Mesendoderm (in vitro differentiated cells): ENCODE data around the gene MACC1.
A peak's percentile ranks its signal among the peaks of the same experiment; 100 is the strongest.

Source experiments
- DNase-seq: peaks from one replicate; pipeline ENCODE4 v3.0.0; 2013
- H2AK5ac ChIP-seq: 2 replicates; pipeline ENCODE4 v1.6.1; 2013; ENCODE audit warnings: low read length, inconsistent platforms
- H2BK120ac ChIP-seq: 2 replicates; pipeline ENCODE4 v1.6.1; 2013; ENCODE audit warnings: low read depth, mild to moderate bottlenecking, low read length, moderate library complexity, mixed read lengths
- H2BK15ac ChIP-seq: replicated peaks from 2 replicates; pipeline ENCODE4 v1.6.1; 2013; ENCODE audit warnings: low read depth, mild to moderate bottlenecking, moderate library complexity
- H2BK5ac ChIP-seq: 2 replicates; pipeline ENCODE4 v1.6.1; 2013; ENCODE audit warnings: low read length, inconsistent platforms
- H3K18ac ChIP-seq: 2 replicates; pipeline ENCODE4 v1.6.1; 2013; ENCODE audit warnings: mild to moderate bottlenecking, low read length, mixed read lengths
- H3K23ac ChIP-seq: one replicate; pipeline ENCODE4 v1.6.1; 2013; ENCODE audit warnings: low read length
- H3K27ac ChIP-seq: 2 replicates; pipeline ENCODE4 v1.5.1; 2013; ENCODE audit warnings: low read depth, mild to moderate bottlenecking, inconsistent platforms, low read length, moderate library complexity
- H3K27me3 ChIP-seq: 2 replicates; pipeline ENCODE4 v1.6.1; 2013; ENCODE audit warnings: low read length, control low read depth, mild to moderate bottlenecking, inconsistent platforms; ENCODE audit not compliant: insufficient read depth, poor library complexity
- H3K36me3 ChIP-seq: 2 replicates; pipeline ENCODE4 v1.6.1; 2013; ENCODE audit warnings: low read length, inconsistent platforms; ENCODE audit not compliant: control insufficient read depth, insufficient read depth
- H3K4ac ChIP-seq: one replicate; pipeline ENCODE4 v1.6.1; 2013; ENCODE audit warnings: low read depth, mild to moderate bottlenecking, low read length, moderate library complexity
- H3K4me1 ChIP-seq: 2 replicates; pipeline ENCODE4 v1.6.1; 2013; ENCODE audit warnings: low read depth, low read length, inconsistent platforms; ENCODE audit not compliant: control insufficient read depth
- H3K4me2 ChIP-seq: 2 replicates; pipeline ENCODE4 v1.6.1; 2013; ENCODE audit warnings: low read length
- H3K4me3 ChIP-seq: 2 replicates; pipeline ENCODE4 v1.5.1; 2013; ENCODE audit warnings: mild to moderate bottlenecking, low read length
- H3K56ac ChIP-seq: one replicate; pipeline ENCODE4 v1.6.1; 2013; ENCODE audit warnings: low read length
- H3K79me1 ChIP-seq: 2 replicates; pipeline ENCODE4 v1.6.1; 2013; ENCODE audit warnings: low read length, inconsistent platforms
- H3K79me2 ChIP-seq: 2 replicates; pipeline ENCODE4 v1.6.1; 2013; ENCODE audit warnings: mild to moderate bottlenecking, low read length; ENCODE audit not compliant: control insufficient read depth, insufficient read depth
- H3K9ac ChIP-seq: 2 replicates; pipeline ENCODE4 v1.6.1; 2013; ENCODE audit warnings: low read length, inconsistent platforms
- H4K5ac ChIP-seq: one replicate; pipeline ENCODE4 v1.6.1; 2013; ENCODE audit warnings: low read length
- H4K8ac ChIP-seq: one replicate; pipeline ENCODE4 v1.6.1; 2013; ENCODE audit warnings: low read depth, mild to moderate bottlenecking, control low read depth, low read length, moderate library complexity
- WGBS: extraction: QIAGEN DNeasy Blood & Tissue Kit; methylation state at CpG from one replicate; pipeline ENCODE4 v1.1.7; 2013; ENCODE audit warnings: low lambda C conversion rate, missing lambda C conversion rate; ENCODE audit not compliant: insufficient coverage; ENCODE audit errors: extremely low coverage; 5-methylcytosine and 5-hydroxymethylcytosine counted together

Gene MACC1

DNA sequence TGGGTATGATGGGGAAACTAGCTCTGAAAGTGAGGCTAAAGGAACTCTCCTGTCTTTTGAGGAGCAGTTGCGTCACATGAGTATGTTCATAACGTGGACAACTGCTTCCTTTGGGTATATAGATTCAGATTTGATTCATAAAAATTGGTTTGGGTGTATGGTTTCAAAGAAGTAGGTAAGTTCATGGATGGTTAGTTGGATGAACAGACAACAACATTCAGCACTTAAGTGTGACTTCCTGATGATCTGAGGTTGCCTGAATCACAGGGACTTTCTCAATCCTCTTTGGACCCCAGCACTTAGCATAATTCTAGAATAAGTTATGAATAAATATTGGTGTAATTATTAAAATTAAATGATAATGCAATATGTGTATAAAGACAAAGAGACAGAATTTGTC lies 43.4 kb downstream of the MACC1 start:
- no peak overlapping the region for H2AK5ac ChIP-seq
- H3K9ac ChIP-seq, result no peak overlapping the region
- no peak overlapping the region for H4K5ac ChIP-seq
- H3K27ac ChIP-seq, result no peak overlapping the region
- no peak for DNase-seq
- H2BK15ac ChIP-seq, result no peak overlapping the region
- no peak overlapping the region for H3K4ac ChIP-seq
- H3K56ac ChIP-seq, result peak overlapping the region; percentile 31
- H2BK5ac ChIP-seq, result no peak overlapping the region
- no CpG with 5 or more reads among the region's 2 CpGs for WGBS
- H3K27me3 ChIP-seq, result no peaks in the 10 kb centered on the region
- H2BK120ac ChIP-seq, result no peak overlapping the region
- H3K36me3 ChIP-seq, result no peaks in the 10 kb centered on the region
- no peaks in the 10 kb centered on the region for H3K79me1 ChIP-seq
- H3K4me3 ChIP-seq, result no peak overlapping the region
- no peaks in the 10 kb centered on the region for H3K4me1 ChIP-seq
- H3K18ac ChIP-seq, result no peak overlapping the region
- no peaks in the 10 kb centered on the region for H3K79me2 ChIP-seq
- no peak overlapping the region for H3K23ac ChIP-seq
- no peak overlapping the region for H4K8ac ChIP-seq
- H3K4me2 ChIP-seq, result no peak overlapping the region

DNA sequence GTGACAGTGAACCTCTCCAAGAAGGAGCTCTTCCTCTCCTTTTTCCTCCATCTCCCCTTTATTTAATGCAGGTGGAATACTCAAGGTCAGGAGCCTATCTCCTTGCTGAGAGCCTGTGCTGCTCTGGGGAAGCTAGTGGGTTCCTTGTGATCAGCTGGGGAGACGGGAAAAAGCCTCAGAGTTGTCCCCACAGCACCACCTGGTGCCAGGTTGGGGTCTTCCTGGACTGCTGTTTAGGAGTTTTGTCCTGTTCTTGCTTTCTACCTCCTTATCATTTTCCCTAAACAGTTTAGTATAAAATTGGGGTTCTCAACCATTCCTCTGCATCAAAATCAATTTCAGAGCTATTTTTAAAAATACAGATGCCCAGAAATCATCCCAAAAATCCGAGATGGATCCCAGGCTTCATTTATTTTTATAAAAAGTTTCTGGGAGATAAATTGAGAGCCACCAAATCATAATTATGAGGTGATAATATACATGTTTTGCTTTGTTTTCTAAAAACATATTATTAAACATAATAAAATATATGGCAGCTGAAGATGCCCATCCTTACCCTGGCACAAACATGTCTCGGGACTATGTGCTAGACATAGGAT lies 44.3 kb downstream of the MACC1 start:
- Histone ChIP-seq H3K4ac (no peak overlapping the region), H2BK15ac (no peak overlapping the region), H3K4me3 (no peak overlapping the region), H4K5ac (no peak overlapping the region), H3K36me3 (no peaks in the 10 kb centered on the region), H3K18ac (no peak overlapping the region), H3K79me1 (no peaks in the 10 kb centered on the region), H2AK5ac (no peak overlapping the region), H3K27me3 (no peaks in the 10 kb centered on the region), H3K23ac (no peak overlapping the region), H3K9ac (no peak overlapping the region), H2BK5ac (no peak overlapping the region), H3K4me2 (no peak overlapping the region), H4K8ac (no peak overlapping the region), H3K79me2 (no peaks in the 10 kb centered on the region), H3K56ac (no peak overlapping the region), H3K4me1 (no peaks in the 10 kb centered on the region), H2BK120ac (no peak overlapping the region), H3K27ac (no peak overlapping the region)
- DNase-seq, result peak; percentile 92
- no CpG with 5 or more reads among the region's 3 CpGs for WGBS

DNA sequence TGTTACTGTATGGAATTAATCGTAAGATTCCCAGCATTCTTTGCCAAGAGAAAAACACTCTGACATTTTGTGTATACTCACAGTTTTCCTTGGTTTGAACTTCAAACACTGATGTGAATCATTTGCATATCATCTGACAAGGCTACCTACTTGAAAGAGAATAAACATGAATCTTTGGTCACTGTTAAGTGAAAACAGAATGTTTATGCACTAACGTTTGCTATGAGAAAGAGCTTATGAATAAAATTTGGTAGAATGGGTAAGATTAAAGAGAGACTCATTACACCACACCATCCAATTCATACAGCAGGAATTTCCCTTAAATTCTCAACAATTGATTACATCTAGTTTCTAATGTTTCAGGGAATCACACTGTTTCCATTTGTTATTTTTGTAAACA lies 46.6 kb downstream of the MACC1 start:
- no peak overlapping the region for H3K56ac ChIP-seq

DNA sequence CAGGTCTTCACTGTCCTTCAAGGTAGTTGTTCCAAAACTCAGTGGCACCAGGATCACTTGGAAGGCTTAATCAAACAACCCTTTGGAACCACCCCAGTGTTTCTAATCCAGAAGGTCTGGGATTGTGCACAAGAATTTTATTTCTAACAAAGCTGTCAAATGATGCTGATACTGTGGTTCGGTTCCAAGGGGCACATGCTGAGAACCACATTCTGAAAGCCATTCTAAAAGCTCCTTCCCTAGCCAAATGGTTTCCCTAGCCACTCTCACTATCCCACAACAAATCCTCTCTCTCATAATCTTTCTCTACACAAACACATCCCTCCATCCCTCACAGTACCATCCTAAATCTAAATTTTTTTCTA lies 52.1 kb downstream of the MACC1 start:
- Histone ChIP-seq H3K9ac (no peak overlapping the region), H2AK5ac (no peak overlapping the region), H3K4me1 (no peaks in the 10 kb centered on the region), H3K79me2 (no peaks in the 10 kb centered on the region), H3K4ac (peak overlapping the region; percentile 52), H4K5ac (no peak overlapping the region), H3K4me3 (no peak overlapping the region), H2BK15ac (no peak overlapping the region), H3K27me3 (no peaks in the 10 kb centered on the region), H3K4me2 (no peak overlapping the region), H2BK120ac (no peak overlapping the region), H3K27ac (peak overlapping the region; percentile 0), H3K23ac (no peak overlapping the region), H3K56ac (no peak overlapping the region), H3K18ac (no peak overlapping the region), H4K8ac (no peak overlapping the region), H2BK5ac (no peak overlapping the region), H3K36me3 (no peaks in the 10 kb centered on the region), H3K79me1 (no peaks in the 10 kb centered on the region)
- no peak for DNase-seq
- no CpG with 5 or more reads among the region's 1 CpG for WGBS

More for the DNA sequence above, 46.6 kb downstream of the MACC1 start:
- no peak overlapping the region for H3K4ac ChIP-seq
- no peak overlapping the region for H3K4me3 ChIP-seq
- no peak overlapping the region for H2BK5ac ChIP-seq
- no peak for DNase-seq
- H3K18ac ChIP-seq, result no peak overlapping the region
- no peak overlapping the region for H3K4me2 ChIP-seq
- no peaks in the 10 kb centered on the region for H3K27me3 ChIP-seq
- H3K79me1 ChIP-seq, result no peaks in the 10 kb centered on the region
- H2BK15ac ChIP-seq, result no peak overlapping the region
- no peak overlapping the region for H3K23ac ChIP-seq
- H3K79me2 ChIP-seq, result no peaks in the 10 kb centered on the region
- H2BK120ac ChIP-seq, result no peak overlapping the region
- no peak overlapping the region for H3K9ac ChIP-seq
- no CpG with 5 or more reads among the region's 2 CpGs for WGBS
- no peak overlapping the region for H4K8ac ChIP-seq
- H3K4me1 ChIP-seq, result no peaks in the 10 kb centered on the region
- H2AK5ac ChIP-seq, result no peak overlapping the region
- H3K36me3 ChIP-seq, result no peaks in the 10 kb centered on the region
- no peak overlapping the region for H3K27ac ChIP-seq
- H4K5ac ChIP-seq, result no peak overlapping the region

DNA sequence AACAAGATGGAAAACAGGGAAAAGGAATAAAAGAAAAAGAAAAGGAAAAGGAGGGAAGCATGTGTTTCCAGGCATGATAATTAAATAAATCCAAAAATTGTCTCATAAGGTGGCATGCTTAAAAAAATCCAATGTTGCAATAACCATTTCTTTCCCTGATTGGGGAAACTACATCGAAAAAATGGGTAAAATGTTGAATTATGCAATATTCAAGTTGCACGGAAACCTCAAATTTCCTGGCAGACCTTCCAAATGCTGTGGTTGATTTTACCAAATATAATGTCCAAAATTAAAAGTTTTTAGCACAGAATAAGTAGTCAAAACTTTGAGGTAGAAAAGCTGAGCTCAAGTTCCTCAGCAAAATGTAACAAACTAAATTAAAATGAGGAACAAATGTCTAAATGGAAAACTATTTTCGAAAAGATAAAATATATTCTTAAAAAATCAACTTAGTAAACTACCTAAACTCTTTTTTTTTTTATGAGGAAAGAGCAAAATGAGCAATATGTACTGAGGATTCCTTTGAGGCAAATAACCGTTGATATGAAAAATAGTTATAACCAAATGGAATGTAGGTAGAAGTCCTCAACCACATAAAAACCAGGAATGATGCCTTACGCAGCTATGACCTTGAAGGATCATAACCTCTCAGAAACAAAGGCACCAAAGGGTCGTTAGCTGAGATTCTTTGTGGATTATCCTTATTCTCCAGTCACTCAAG lies 52.6 kb downstream of the MACC1 start:
- peak overlapping the region; percentile 52 for H3K4ac ChIP-seq
- no peak overlapping the region for H4K5ac ChIP-seq
- no peak overlapping the region for H2BK15ac ChIP-seq
- H3K27ac ChIP-seq, result peak overlapping the region; percentile 0
- H3K23ac ChIP-seq, result no peak overlapping the region
- no peak for DNase-seq
- H3K9ac ChIP-seq, result no peak overlapping the region
- H2AK5ac ChIP-seq, result no peak overlapping the region
- H4K8ac ChIP-seq, result no peak overlapping the region
- no CpG with 5 or more reads among the region's 6 CpGs for WGBS
- no peak overlapping the region for H3K4me2 ChIP-seq
- H3K36me3 ChIP-seq, result no peaks in the 10 kb centered on the region
- H3K27me3 ChIP-seq, result no peaks in the 10 kb centered on the region
- H3K79me2 ChIP-seq, result no peaks in the 10 kb centered on the region
- no peak overlapping the region for H3K18ac ChIP-seq
- H3K4me3 ChIP-seq, result no peak overlapping the region
- H2BK120ac ChIP-seq, result no peak overlapping the region
- no peak overlapping the region for H2BK5ac ChIP-seq
- H3K79me1 ChIP-seq, result no peaks in the 10 kb centered on the region
- H3K56ac ChIP-seq, result no peak overlapping the region
- H3K4me1 ChIP-seq, result no peaks in the 10 kb centered on the region

DNA sequence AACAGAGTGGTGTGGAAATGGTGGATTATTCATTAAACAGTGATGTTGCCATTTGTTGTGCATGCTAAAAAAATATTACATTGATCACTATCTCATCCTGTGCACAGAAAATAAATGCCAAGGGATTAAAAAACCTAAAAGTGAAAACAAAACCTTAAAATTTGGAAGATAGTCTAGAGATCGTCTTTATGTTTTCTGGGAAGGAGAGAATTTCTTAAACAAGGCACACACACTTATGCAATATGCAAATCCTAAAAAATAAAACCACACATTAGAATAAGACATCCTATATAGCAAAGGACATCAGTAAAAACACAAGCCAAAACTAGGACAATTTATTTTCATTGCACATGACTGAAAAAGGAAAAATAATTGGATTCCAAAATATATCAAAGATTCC lies 54.5 kb downstream of the MACC1 start:
- no peak for DNase-seq
- Histone ChIP-seq H2BK5ac (no peak overlapping the region), H4K5ac (no peak overlapping the region), H3K4ac (no peak overlapping the region), H3K4me2 (no peak overlapping the region), H2BK15ac (no peak overlapping the region), H3K18ac (no peak overlapping the region), H3K36me3 (no peaks in the 10 kb centered on the region), H2AK5ac (no peak overlapping the region), H4K8ac (no peak overlapping the region), H3K23ac (no peak overlapping the region), H3K27ac (no peak overlapping the region), H2BK120ac (no peak overlapping the region), H3K79me2 (no peaks in the 10 kb centered on the region), H3K56ac (no peak overlapping the region), H3K79me1 (no peaks in the 10 kb centered on the region), H3K27me3 (no peaks in the 10 kb centered on the region), H3K4me3 (no peak overlapping the region), H3K4me1 (no peaks in the 10 kb centered on the region), H3K9ac (no peak overlapping the region)
- no CpG with 5 or more reads among the region's 1 CpG for WGBS
